GM18505 (cell line): ENCODE results near the gene RNF20.
"Not testable (repeated sequence)": the region's sequence is repeated elsewhere in the genome, so short reads cannot be mapped to it uniquely, and the experiment has no call there.

ENCODE experiments used
- ATAC-seq: cut with Tn5 transposase; IDR thresholded peaks from one replicate; pipeline ENCODE4 v1.9.1; 2021; ENCODE audit not compliant: unreplicated experiment
- POLR2A ChIP-seq: IDR thresholded peaks from 4 replicates; pipeline ENCODE4 v1.6.1; 2011; ENCODE audit warnings: borderline replicate concordance; ENCODE audit not compliant: insufficient read depth, insufficient read length; ENCODE audit errors: extremely low read depth

RNF20 gene

DNA sequence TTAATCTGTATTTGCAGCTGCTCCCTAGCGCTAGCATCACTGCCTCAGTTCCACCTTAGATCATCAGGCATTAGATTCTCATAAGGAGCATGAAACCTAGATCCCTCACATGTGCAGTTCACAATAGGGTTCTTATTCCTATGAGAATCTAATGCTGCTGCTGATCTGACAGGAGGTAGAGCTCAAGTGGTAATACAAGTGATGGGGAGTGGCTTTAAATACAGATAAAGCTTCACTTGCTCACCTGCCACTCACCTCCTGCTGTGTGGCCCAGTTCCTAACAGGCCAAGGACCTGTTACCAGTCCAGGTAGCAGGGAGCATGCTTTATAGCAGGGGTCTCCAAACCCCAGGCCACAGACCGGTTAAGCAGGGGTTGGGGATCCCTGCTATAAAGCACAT, 22.6 kb upstream of the RNF20 start:
- TF ChIP-seq POLR2A = no peak
- ATAC-seq = no peak

DNA sequence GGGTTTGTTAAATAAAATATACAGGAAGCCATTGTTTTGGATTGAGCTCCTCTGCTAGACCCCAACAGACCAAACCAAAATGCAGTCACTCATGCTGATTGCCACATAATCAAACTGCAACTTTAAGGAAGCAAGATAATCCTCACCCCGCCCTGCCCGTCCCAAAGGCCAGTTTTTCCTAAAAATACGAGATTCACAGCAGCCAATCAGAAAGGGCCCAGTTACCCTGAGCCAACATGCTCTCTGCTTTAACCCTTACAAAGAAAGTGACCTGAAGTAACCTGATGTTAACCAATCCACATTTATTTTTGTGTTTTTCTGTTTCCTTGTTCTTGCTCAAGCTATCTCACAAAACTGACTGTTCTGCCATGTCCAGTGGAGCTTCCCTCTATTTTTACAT, 21.5 kb upstream of the RNF20 start:
- TF ChIP-seq POLR2A = no peak
- no peak for ATAC-seq

- no peak for TF ChIP-seq POLR2A
- no peak for ATAC-seq
These were observed 20.3 kb upstream of the RNF20 start for GRCh38 chr9:101513351-101513750.

DNA sequence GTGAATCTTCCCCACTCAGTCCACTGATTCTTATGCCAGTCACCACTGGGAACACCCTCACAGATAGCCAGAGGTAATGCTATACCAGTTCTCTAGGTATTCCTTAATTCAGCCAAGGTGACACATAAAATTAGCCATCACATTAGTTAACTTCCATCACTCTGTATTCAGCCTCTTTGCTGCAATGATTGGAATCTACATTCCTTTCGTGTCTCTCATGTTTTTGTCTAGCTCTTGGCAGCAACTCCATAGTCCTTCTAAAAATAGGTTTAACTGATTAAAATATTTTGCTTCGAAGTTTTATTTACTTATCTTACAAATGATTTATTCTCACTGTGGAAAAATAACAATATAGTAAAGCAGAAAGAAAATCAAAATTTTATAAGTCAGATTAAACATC, 19.6 kb upstream of the RNF20 start:
- no peak for ATAC-seq
- no peak for TF ChIP-seq POLR2A

DNA sequence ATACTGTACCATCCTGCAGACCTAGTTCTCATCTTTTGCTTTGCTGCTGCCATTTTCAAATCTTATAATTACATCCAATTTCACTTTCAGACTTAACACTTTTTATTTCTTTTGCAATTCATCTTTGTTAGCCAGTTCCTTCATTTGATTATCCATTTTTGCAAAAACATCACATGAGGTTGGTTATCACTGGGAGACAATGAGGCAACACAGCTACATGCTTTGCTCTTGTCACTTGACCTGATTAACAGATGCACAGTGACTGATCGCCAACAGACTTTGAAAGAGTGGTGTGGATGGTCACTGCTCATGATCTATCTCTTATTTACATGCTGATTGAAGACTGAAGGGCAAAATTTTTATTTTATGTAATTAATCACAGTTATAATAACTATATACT, 17.0 kb upstream of the RNF20 start:
- TF ChIP-seq POLR2A = no peak
- no peak for ATAC-seq

DNA sequence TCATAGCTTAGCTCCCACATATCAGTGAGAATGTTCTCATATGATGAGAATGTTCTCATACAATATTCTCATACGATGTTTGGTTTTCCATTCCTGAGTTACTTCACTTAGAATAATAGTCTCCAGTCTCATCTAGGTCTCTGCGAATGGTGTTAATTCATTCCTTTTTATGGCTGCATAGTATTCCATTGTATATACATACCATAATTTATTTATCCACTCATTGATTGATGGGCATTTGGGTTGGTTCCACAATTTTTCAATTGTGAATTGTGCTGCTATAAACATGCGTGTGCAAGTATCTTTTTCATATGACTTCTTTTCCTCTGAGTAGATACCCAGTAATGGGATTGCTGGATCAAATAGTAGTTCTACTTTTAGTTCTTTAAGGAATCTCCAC, 15.2 kb upstream of the RNF20 start:
- ATAC-seq = not testable (repeated sequence)

GRCh38 chr9:101524371-101524770, 9.3 kb upstream of the RNF20 start:
- TF ChIP-seq POLR2A = no peak
- no peak for ATAC-seq

GRCh38 chr9:101527066-101527465, 6.6 kb upstream of the RNF20 start:
- ATAC-seq = no peak
- no peak for TF ChIP-seq POLR2A

DNA sequence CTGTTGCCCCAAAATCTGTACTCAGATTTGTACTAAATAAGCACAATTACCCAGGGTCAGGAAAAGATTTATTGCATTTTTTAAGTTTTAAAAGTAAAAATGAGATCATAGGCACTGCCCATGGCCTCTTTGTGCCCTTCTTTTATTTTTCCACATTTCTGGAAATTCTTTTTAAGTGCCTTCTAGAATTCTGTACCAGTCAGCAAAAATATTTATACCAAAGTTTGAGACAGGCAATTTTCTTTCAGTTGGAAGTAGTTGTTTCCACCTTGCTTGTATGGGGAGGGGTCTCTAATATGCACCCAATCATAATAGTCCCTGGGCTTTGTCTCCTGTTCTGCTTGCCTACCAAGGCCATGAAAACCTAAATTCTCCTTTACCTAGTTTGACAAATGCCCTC, 5.6 kb upstream of the RNF20 start:
- no peak for ATAC-seq
- TF ChIP-seq POLR2A = no peak

GRCh38 chr9:101530076-101530711, 3.5 kb upstream of the RNF20 start:
- ATAC-seq = peak; percentile 39
- no peak for TF ChIP-seq POLR2A

- no peak for ATAC-seq
These were observed 2.7 kb downstream of the RNF20 start for GRCh38 chr9:101536351-101536750.

GRCh38 chr9:101536938-101537337, 3.3 kb downstream of the RNF20 start:
- no peak for ATAC-seq
- no peak for TF ChIP-seq POLR2A

More at GRCh38 chr9:101536351-101536750, 2.7 kb downstream of the RNF20 start:
- TF ChIP-seq POLR2A = no peak

DNA sequence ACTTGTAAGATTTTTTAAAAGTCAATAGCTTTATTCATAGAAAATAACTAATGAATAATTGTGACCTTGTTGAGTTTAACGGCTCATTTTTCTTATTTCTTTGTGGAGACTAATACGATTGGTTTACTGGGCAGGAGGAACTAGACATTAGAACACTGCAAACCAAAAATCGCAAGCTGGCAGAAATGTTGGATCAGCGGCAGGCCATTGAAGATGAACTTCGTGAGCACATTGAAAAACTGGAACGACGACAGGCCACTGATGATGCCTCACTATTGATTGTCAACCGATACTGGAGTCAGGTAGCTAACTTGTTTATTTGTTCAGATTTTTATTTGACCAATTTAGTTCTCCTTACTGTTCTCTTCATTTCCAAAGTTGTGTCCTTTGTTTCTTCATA, 6.4 kb downstream of the RNF20 start:
- ATAC-seq = no peak
- no peak for TF ChIP-seq POLR2A

DNA sequence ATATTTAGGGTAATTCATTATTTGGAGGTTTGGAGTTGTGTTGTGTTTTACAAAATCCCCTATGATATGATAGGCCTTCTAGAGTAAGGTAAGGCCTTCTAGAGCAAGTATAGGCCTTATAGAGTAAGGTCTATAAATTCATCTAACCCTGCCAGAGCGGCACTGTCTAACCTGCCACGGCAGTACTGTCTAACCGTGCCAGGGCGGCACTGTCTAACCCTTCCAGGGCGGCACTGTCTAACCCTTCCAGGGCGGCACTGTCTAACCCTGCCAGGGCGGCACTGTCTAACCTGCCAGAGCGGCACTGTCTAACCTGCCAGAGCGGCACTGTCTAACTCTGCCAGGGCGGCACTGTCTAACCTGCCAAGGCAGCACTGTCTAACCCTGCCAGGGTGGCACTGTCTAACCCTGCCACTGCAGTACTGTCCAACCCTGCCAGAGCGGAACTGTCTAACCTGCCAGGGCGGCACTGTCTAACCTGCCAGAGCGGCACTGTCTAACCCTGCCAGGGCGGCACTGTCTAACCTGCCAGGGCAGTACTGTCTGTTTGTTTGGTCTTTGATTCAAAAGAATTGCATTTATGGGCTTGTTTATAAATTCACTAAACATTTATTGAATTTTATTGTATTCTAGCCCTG, 9.6 kb downstream of the RNF20 start:
- no peak for TF ChIP-seq POLR2A
- no peak for ATAC-seq

DNA sequence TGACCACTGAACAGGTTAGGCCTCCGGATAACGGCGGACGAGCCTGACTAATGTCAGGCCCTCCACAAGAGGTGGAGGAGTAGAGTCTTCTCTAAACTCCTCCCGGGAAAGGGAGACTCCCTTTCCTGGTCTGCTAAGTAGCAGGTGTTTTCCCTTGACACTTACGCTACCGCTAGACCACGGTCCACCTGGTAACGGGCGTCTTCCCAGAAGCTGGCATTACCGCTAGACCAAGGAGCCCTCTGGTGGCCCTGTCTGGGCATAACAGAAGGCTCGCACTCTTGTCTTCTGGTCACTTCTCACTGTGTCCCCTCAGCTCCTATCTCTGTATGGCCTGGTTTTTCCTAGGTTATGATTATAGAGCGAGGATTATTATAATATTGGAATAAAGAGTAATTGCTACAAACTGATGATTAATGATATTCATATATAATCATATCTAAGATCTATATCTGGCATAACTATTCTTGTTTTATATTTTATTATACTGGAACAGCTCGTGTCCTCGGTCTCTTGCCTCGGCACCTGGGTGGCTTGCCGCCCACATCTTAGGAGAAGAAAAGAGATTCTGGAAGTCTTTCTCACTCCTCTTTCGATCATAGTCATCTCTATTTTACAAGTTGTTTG, 15.9 kb downstream of the RNF20 start:
- not testable (repeated sequence) for ATAC-seq
